SH-SY5Y (cell line): ENCODE results near the gene E2F2.

Experiments used
- GATA2 ChIP-seq: IDR thresholded peaks from 2 replicates; pipeline ENCODE4 v1.6.1; 2011; ENCODE audit warnings: mild to moderate bottlenecking, low read depth, low read length
- GATA3 ChIP-seq: IDR thresholded peaks from 2 replicates; pipeline ENCODE4 v1.6.1; 2011; ENCODE audit warnings: low read depth, mild to moderate bottlenecking, low read length, moderate library complexity

- TF ChIP-seq GATA2 (no peak), GATA3 (no peak)
Observed at GRCh38 chr1:23555270-23555985, 24.4 kb upstream of the E2F2 start.
